Neural progenitor cell (in vitro differentiated cells): ENCODE results near the gene ZNF91. TPM values are rescaled to one million over a fixed set of nuclear protein-coding genes. Genes with fewer than 3 reads are reported as not detected.
A peak's percentile ranks its signal among the peaks of the same experiment; 100 is the strongest.
"Not testable (repeated sequence)": the region's sequence is repeated elsewhere in the genome, so short reads cannot be mapped to it uniquely, and the experiment has no call there.

Source experiments
- DNase-seq: peaks from one replicate; pipeline ENCODE4 v3.0.0-alpha.2; 2016; ENCODE audit warnings: low spot score
- H2AFZ ChIP-seq: fragments of 200-600 bp; sonication (generic); replicated peaks from 2 replicates; pipeline ENCODE4 v1.6.1; 2016; ENCODE audit warnings: antibody characterized with exemption
- H3F3A ChIP-seq: fragments of 200-600 bp; sonication (generic); 2 replicates; pipeline ENCODE4 v1.6.1; 2016; ENCODE audit warnings: antibody characterized with exemption, low read depth
- H3K27ac ChIP-seq: fragments of 200-600 bp; sonication (generic); 2 replicates; pipeline ENCODE4 v1.5.1; 2016; ENCODE audit warnings: mild to moderate bottlenecking
- H3K27me3 ChIP-seq: fragments of 200-600 bp; sonication (generic); 2 replicates; pipeline ENCODE4 v1.6.1; 2016; ENCODE audit warnings: mild to moderate bottlenecking, moderate library complexity
- H3K36me3 ChIP-seq: fragments of 200-600 bp; sonication (generic); 2 replicates; pipeline ENCODE4 v1.5.1; 2016
- H3K4me1 ChIP-seq: fragments of 200-600 bp; sonication (generic); 2 replicates; pipeline ENCODE4 v1.6.1; 2016; ENCODE audit warnings: mixed run types
- H3K4me2 ChIP-seq: fragments of 200-600 bp; sonication (generic); 2 replicates; pipeline ENCODE4 v1.6.1; 2016
- H3K4me3 ChIP-seq: fragments of 200-600 bp; sonication (generic); 2 replicates; pipeline ENCODE4 v1.5.1; 2016
- H3K79me2 ChIP-seq: fragments of 200-600 bp; sonication (generic); 2 replicates; pipeline ENCODE4 v1.6.1; 2016; ENCODE audit warnings: low read depth
- H3K9ac ChIP-seq: fragments of 200-600 bp; sonication (generic); 2 replicates; pipeline ENCODE4 v1.6.1; 2016
- H3K9me3 ChIP-seq: fragments of 200-600 bp; sonication (generic); 2 replicates; pipeline ENCODE4 v1.5.1; 2016; ENCODE audit warnings: low read depth
- H4K20me1 ChIP-seq: fragments of 200-600 bp; sonication (generic); 2 replicates; pipeline ENCODE4 v1.6.1; 2016; ENCODE audit warnings: low read depth
- H3K27ac Mint-ChIP-seq: 3 replicates; pipeline ENCODE4 v1.8.0; 2021; ENCODE audit warnings: mixed read lengths
- H3K27me3 Mint-ChIP-seq: 2 replicates; pipeline ENCODE4 v1.8.0; 2022; ENCODE audit warnings: low read depth, mild to moderate bottlenecking, inconsistent platforms, moderate library complexity, mixed read lengths; ENCODE audit not compliant: insufficient read depth
- H3K36me3 Mint-ChIP-seq: 3 replicates; pipeline ENCODE4 v1.8.0; 2021; ENCODE audit warnings: mixed read lengths
- H3K4me1 Mint-ChIP-seq: 3 replicates; pipeline ENCODE4 v1.8.0; 2021; ENCODE audit warnings: mixed read lengths
- H3K4me3 Mint-ChIP-seq: 3 replicates; pipeline ENCODE4 v1.8.0; 2021; ENCODE audit warnings: mild to moderate bottlenecking, moderate library complexity, mixed read lengths
- H3K9me3 Mint-ChIP-seq: 3 replicates; pipeline ENCODE4 v1.8.0; 2020; ENCODE audit warnings: mixed read lengths
- EZH2 ChIP-seq: fragments of 200-600 bp; sonication (generic); IDR thresholded peaks from 2 replicates; pipeline ENCODE4 v1.6.1; 2017; ENCODE audit warnings: antibody characterized with exemption, mild to moderate bottlenecking, moderate library complexity
- EZH2phosphoT487 ChIP-seq: fragments of 200-600 bp; sonication (generic); IDR thresholded peaks from 2 replicates; pipeline ENCODE4 v1.6.1; 2017; ENCODE audit warnings: antibody characterized with exemption
- total RNA-seq: library from RNA; depleted of rRNA; stranded (reverse); fragments of >200 nt; gene quantifications from 2 replicates; pipeline ENCODE4 v1.2.3, GENCODE V29; 2015; ENCODE audit warnings: low replicate concordance
- TF ChIP-seq, protein P1 (sequence below): fragments of 200-600 bp; sonication (generic); IDR thresholded peaks from 2 replicates; pipeline ENCODE4 v1.5.1; 2017; ENCODE audit warnings: antibody characterized with exemption, mild to moderate bottlenecking

The ZNF91 gene
- total RNA-seq, 1 donor from 2014 or later = 105 TPM

DNA sequence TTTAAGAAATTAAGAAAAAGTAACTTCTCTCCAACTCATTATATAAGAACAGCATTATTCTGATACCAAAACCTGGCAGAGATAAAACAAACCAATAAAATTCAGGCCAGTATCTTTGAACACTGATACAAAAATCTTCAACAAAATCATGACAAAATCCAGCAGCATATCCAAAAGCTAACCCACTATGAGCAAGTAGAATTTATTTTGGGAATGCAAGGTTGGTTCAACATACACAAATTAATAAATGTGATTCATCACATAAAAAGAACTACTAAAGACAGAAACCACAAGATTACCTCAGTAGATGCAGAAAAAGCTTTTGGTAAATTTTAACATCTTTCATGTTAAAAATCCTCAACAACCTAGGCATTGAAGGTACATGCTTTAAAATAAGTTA lies 12.3 kb downstream of the ZNF91 start:
- Histone ChIP-seq H3K36me3 (peaks cover 46% of the 10 kb centered on the region), H3K9ac (no peak overlapping the region), H3K4me1 (no peaks in the 10 kb centered on the region), H3F3A (no peaks in the 10 kb centered on the region), H4K20me1 (no peaks in the 10 kb centered on the region), H2AFZ (no peak overlapping the region), H3K27ac (no peak overlapping the region), H3K79me2 (peaks cover 100% of the 10 kb centered on the region), H3K27me3 (no peaks in the 10 kb centered on the region), H3K9me3 (peaks cover 18% of the 10 kb centered on the region), H3K4me3 (no peak overlapping the region), H3K4me2 (no peak overlapping the region)
- Mint-ChIP-seq H3K27ac (no peak overlapping the region), H3K36me3 (peaks cover 75% of the 10 kb centered on the region), H3K9me3 (peaks cover 85% of the 10 kb centered on the region), H3K4me1 (no peaks in the 10 kb centered on the region), H3K27me3 (peaks cover 5% of the 10 kb centered on the region), H3K4me3 (peak overlapping the region; percentile 46)
- TF ChIP-seq EZH2 (no peak), EZH2phosphoT487 (no peak)
- TF ChIP-seq, protein P1, sequence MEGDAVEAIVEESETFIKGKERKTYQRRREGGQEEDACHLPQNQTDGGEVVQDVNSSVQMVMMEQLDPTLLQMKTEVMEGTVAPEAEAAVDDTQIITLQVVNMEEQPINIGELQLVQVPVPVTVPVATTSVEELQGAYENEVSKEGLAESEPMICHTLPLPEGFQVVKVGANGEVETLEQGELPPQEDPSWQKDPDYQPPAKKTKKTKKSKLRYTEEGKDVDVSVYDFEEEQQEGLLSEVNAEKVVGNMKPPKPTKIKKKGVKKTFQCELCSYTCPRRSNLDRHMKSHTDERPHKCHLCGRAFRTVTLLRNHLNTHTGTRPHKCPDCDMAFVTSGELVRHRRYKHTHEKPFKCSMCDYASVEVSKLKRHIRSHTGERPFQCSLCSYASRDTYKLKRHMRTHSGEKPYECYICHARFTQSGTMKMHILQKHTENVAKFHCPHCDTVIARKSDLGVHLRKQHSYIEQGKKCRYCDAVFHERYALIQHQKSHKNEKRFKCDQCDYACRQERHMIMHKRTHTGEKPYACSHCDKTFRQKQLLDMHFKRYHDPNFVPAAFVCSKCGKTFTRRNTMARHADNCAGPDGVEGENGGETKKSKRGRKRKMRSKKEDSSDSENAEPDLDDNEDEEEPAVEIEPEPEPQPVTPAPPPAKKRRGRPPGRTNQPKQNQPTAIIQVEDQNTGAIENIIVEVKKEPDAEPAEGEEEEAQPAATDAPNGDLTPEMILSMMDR = no peak
- DNase-seq = no peak

DNA sequence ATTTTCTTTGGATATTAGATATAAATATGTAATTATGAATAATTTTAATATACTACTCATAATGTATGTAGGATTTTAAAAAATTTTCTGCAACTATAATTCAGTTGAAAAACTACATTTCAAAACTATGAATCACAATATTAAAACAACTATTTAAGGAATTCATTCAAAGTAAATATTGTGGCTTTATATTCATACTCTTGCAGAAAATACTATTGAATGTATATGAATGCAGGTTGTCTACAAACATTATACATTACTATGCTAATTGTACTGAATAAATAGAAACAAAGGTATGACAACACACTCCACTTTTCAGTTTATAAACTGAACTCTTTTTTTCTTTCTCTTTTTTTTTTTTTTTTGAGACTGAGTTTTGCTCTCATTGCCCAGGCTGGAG lies 14.2 kb downstream of the ZNF91 start:
- Histone ChIP-seq H4K20me1 (no peaks in the 10 kb centered on the region), H3K27ac (no peak overlapping the region), H3K4me3 (no peak overlapping the region), H3K79me2 (peaks cover 100% of the 10 kb centered on the region), H3K9me3 (peaks cover 9% of the 10 kb centered on the region), H3K36me3 (peaks cover 33% of the 10 kb centered on the region), H2AFZ (no peak overlapping the region), H3K27me3 (no peaks in the 10 kb centered on the region), H3K9ac (no peak overlapping the region), H3K4me1 (no peaks in the 10 kb centered on the region), H3K4me2 (no peak overlapping the region), H3F3A (no peaks in the 10 kb centered on the region)
- Mint-ChIP-seq H3K36me3 (peaks cover 74% of the 10 kb centered on the region), H3K27ac (no peak overlapping the region), H3K4me3 (no peak overlapping the region), H3K27me3 (peaks cover 5% of the 10 kb centered on the region), H3K4me1 (no peaks in the 10 kb centered on the region), H3K9me3 (peaks cover 86% of the 10 kb centered on the region)
- no peak for DNase-seq
- TF ChIP-seq EZH2 (no peak), EZH2phosphoT487 (no peak)
- TF ChIP-seq, protein P1 = no peak

DNA sequence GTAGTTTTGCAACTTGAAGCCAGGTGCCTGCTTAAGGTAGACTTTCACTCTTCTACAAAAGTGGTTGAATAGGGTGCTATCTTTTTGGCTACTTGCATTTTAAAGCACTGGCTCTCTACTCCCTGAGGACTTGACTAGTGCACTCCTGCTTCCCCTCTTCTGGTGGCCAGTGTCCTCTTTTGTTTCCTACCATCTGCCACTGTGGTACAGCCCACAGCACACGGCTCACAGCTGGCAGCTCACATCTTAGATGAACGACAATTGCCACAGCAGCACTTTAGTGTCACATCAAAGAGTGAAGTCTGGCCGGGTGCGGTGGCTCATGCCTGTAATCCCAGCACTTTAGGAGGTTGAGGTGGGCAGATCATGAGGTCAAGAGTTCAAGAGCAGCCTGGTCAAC lies 15.6 kb downstream of the ZNF91 start:
- H3K4me3 Mint-ChIP-seq, DNase-seq, H3F3A ChIP-seq, H3K27ac Mint-ChIP-seq, H4K20me1 ChIP-seq, H3K4me2 ChIP-seq, H2AFZ ChIP-seq, H3K4me3 ChIP-seq, H3K27ac ChIP-seq, H3K9ac ChIP-seq, H3K27me3 ChIP-seq, H3K4me1 Mint-ChIP-seq, H3K4me1 ChIP-seq, H3K27me3 Mint-ChIP-seq: not testable (repeated sequence)
- peaks cover 12% of the 10 kb centered on the region for H3K9me3 ChIP-seq
- Mint-ChIP-seq H3K9me3 (peaks cover 86% of the 10 kb centered on the region), H3K36me3 (peaks cover 74% of the 10 kb centered on the region)
- peaks cover 99% of the 10 kb centered on the region for H3K79me2 ChIP-seq
- peaks cover 25% of the 10 kb centered on the region for H3K36me3 ChIP-seq

DNA sequence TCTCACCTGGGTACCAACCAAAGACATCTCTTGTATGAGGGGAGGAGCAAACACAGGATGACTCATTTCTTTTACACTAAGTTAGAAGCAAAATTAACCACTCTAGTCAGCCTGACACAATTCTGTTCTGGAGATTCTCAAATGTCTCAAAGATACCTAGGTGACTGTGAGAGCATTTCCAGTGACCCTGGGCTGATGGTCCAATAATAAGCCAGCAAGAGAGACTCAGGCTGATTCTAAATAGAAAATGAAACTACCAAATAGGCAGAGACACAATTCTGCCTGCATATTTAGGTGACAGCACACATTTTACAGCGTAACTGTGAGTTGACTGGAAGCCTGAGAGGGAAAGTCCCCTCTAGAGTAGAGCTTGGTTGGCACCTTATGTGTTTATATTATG lies 16.3 kb downstream of the ZNF91 start:
- Histone ChIP-seq H3K79me2 (peaks cover 93% of the 10 kb centered on the region), H3F3A (no peaks in the 10 kb centered on the region), H3K27me3 (no peaks in the 10 kb centered on the region), H2AFZ (no peak overlapping the region), H4K20me1 (no peaks in the 10 kb centered on the region), H3K36me3 (peaks cover 31% of the 10 kb centered on the region), H3K9me3 (peaks cover 12% of the 10 kb centered on the region), H3K4me3 (no peak overlapping the region), H3K9ac (no peak overlapping the region), H3K27ac (no peak overlapping the region), H3K4me1 (no peaks in the 10 kb centered on the region), H3K4me2 (no peak overlapping the region)
- no peak overlapping the region for H3K27ac Mint-ChIP-seq
- peaks cover 5% of the 10 kb centered on the region for H3K27me3 Mint-ChIP-seq
- no peak overlapping the region for H3K4me3 Mint-ChIP-seq
- H3K36me3 Mint-ChIP-seq = peaks cover 72% of the 10 kb centered on the region
- H3K9me3 Mint-ChIP-seq = peaks cover 83% of the 10 kb centered on the region
- H3K4me1 Mint-ChIP-seq = no peaks in the 10 kb centered on the region
- TF ChIP-seq, protein P1 = no peak
- no peak for TF ChIP-seq EZH2
- TF ChIP-seq EZH2phosphoT487 = no peak
- no peak for DNase-seq
